Ascending aorta (tissue), 2 donors: ENCODE measurements around the gene SLC25A42. TPM values are rescaled to one million over a fixed set of nuclear protein-coding genes. Genes with fewer than 3 reads are reported as not detected.

Source experiments
- DNase-seq, 2 donors: peaks; one replicate each; pipeline ENCODE4 v3.0.0-alpha.2; 2019; ENCODE audit warnings: low spot score in 2 of 2
- H3K27ac ChIP-seq, 2 donors: fragments of 200-600 bp; sonication (generic); one replicate each; pipeline ENCODE4 v1.5.1; 2016 to 2017; ENCODE audit warnings: mild to moderate bottlenecking in 1 of 2
- H3K27me3 ChIP-seq: fragments of 200-600 bp; sonication (generic); one replicate; pipeline ENCODE4 v1.5.1; 2017
- H3K36me3 ChIP-seq, 2 donors: fragments of 200-600 bp; sonication (generic); one replicate each; pipeline ENCODE4 v1.5.1; 2016
- H3K4me1 ChIP-seq, 2 donors: fragments of 200-600 bp; sonication (generic); one replicate each; pipeline ENCODE4 v1.5.1; 2016 to 2017; ENCODE audit warnings: mild to moderate bottlenecking in 1 of 2
- H3K4me3 ChIP-seq, 2 donors: fragments of 200-600 bp; sonication (generic); one replicate each; pipeline ENCODE4 v1.5.1; 2016 to 2017; ENCODE audit warnings: mild to moderate bottlenecking in 1 of 2
- H3K9me3 ChIP-seq, 2 donors: fragments of 200-600 bp; sonication (generic); one replicate each; pipeline ENCODE4 v1.5.1; 2016
- intact Hi-C: fragments of 100-400 bp; cut with DNase I; formaldehyde crosslinking; loops from one replicate; pipeline ENCODE4 v1.15.1; 2023
- total RNA-seq: library from RNA; depleted of rRNA; stranded (reverse); fragments of >200 nt; gene quantifications from one replicate; pipeline ENCODE4 v1.1.0, GENCODE V29; 2016
- TF ChIP-seq, protein P1 (sequence below), 3 experiments: fragments of 200-600 bp in 2 of 3; fragments of 450-650 bp in 1 of 3; sonication (generic) in 2 of 3; IDR thresholded peaks; one replicate each; pipeline ENCODE4 v1.5.1; 2016 to 2019; ENCODE audit warnings: antibody characterized with exemption in 3 of 3, mild to moderate bottlenecking in 1 of 3, moderate library complexity in 1 of 3

SLC25A42 gene
- total RNA-seq, 1 donor from 2014 or later = 8.9 TPM

DNA sequence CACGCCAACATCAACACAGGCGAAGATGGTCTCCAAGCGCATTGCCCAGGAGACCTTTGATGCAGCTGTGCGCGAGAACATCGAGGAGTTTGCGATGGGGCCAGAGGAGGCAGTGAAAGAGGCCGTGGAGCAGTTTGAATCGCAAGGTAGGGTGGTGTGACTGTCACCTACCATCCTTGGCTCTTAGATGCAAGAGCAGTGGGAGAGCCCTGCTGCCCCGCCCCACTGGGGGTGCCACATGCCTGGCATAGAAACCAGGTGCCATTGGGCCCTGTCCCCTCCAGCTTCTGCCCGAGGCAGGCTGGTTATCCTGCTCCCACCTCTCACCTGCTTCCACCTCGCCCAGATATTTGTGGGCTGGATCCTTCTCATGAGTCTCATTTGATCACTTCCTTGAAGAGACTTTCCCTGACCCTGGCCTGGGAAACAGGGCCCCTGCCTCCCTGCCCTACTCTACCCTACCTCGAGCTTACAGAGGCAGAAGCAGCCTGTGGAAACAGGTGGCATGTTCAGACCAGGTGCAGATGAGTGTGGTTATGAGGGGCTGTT lies 21.0 kb upstream of the SLC25A42 start:
- DNase-seq = no peak
- TF ChIP-seq, protein P1, sequence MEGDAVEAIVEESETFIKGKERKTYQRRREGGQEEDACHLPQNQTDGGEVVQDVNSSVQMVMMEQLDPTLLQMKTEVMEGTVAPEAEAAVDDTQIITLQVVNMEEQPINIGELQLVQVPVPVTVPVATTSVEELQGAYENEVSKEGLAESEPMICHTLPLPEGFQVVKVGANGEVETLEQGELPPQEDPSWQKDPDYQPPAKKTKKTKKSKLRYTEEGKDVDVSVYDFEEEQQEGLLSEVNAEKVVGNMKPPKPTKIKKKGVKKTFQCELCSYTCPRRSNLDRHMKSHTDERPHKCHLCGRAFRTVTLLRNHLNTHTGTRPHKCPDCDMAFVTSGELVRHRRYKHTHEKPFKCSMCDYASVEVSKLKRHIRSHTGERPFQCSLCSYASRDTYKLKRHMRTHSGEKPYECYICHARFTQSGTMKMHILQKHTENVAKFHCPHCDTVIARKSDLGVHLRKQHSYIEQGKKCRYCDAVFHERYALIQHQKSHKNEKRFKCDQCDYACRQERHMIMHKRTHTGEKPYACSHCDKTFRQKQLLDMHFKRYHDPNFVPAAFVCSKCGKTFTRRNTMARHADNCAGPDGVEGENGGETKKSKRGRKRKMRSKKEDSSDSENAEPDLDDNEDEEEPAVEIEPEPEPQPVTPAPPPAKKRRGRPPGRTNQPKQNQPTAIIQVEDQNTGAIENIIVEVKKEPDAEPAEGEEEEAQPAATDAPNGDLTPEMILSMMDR (IDR thresholded peaks at IDR 0.05) = no peak
- Histone ChIP-seq H3K4me1 (no peaks in the 10 kb centered on the region), H3K9me3 (no peaks in the 10 kb centered on the region), H3K4me3 (no peak overlapping the region), H3K36me3 (peaks cover 4 to 18% of the 10 kb centered on the region in 2 donors), H3K27ac (no peak overlapping the region), H3K27me3 (no peaks in the 10 kb centered on the region)
- intact Hi-C loops = no loop called here

GRCh38 chr19:19043481-19043880 lies 20.3 kb upstream of the SLC25A42 start:
- no peak overlapping the region for H3K27ac ChIP-seq
- no peaks in the 10 kb centered on the region for H3K27me3 ChIP-seq
- no peaks in the 10 kb centered on the region for H3K9me3 ChIP-seq
- no peak overlapping the region for H3K4me3 ChIP-seq
- TF ChIP-seq, protein P1 (IDR thresholded peaks at IDR 0.05) = no peak
- intact Hi-C loops = no loop called here
- no peaks in the 10 kb centered on the region for H3K4me1 ChIP-seq
- H3K36me3 ChIP-seq = peaks cover 4 to 16% of the 10 kb centered on the region in 2 donors
- DNase-seq = no peak

DNA sequence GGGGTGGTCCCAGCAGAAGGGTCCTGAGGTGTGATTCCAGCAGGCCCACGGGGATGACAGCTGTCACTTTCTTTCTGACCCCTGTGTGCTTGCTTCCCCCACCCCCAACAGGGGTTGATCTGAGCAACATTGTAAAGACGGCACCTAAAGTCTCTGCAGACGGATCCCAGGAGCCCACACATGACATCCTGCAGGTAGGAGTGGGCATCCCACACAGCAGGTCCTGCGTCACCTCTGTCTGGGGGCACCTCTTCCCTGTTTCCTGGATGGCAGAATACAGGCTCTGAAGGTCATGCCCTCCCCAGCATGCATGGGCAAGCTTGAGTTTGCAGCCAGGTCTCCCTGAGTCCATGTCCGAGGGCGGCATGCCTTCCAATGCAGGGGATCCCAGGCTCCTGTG lies 19.9 kb upstream of the SLC25A42 start:
- H3K36me3 ChIP-seq = peaks cover 4 to 16% of the 10 kb centered on the region in 2 donors
- H3K4me3 ChIP-seq = no peak overlapping the region
- no peaks in the 10 kb centered on the region for H3K4me1 ChIP-seq
- no peaks in the 10 kb centered on the region for H3K27me3 ChIP-seq
- TF ChIP-seq, protein P1 (IDR thresholded peaks at IDR 0.05) = no peak
- DNase-seq = no peak
- no peak overlapping the region for H3K27ac ChIP-seq
- no peaks in the 10 kb centered on the region for H3K9me3 ChIP-seq
- intact Hi-C loops = no loop called here

- Histone ChIP-seq H3K36me3 (peaks cover 13 to 33% of the 10 kb centered on the region in 2 donors), H3K27ac (no peak overlapping the region), H3K9me3 (no peaks in the 10 kb centered on the region), H3K4me3 (no peak overlapping the region), H3K4me1 (no peaks in the 10 kb centered on the region), H3K27me3 (no peaks in the 10 kb centered on the region)
- no peak for DNase-seq
- intact Hi-C loops = no loop called here
- TF ChIP-seq, protein P1 (IDR thresholded peaks at IDR 0.05) = no peak
These were observed 14.4 kb upstream of the SLC25A42 start for GRCh38 chr19:19049406-19049805.

DNA sequence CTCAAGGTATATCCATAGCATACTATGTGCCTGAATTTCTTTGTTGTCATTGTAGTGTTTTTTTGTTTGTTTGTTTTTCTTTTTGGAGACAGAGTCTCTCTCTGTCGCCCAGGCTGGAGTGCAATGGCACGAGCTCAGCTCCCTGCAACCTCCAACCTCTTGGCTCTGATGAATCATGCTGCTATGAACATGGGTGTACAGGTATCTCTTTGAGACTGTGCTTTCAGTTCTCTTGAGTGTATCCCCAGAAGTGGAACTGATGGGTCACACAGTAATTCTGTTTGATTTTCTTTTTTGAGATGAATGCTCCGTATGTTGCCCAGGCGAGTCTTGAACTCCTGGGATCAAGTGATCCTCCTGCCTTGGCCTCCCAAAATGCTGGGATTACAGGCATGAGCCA lies 13.7 kb upstream of the SLC25A42 start:
- Histone ChIP-seq H3K9me3 (no peaks in the 10 kb centered on the region), H3K27me3 (no peaks in the 10 kb centered on the region), H3K27ac (no peak overlapping the region), H3K4me1 (no peaks in the 10 kb centered on the region), H3K36me3 (peaks cover 13 to 36% of the 10 kb centered on the region in 2 donors), H3K4me3 (no peak overlapping the region)
- no peak for DNase-seq
- TF ChIP-seq, protein P1 (IDR thresholded peaks at IDR 0.05) = no peak
- intact Hi-C loops = no loop called here

DNA sequence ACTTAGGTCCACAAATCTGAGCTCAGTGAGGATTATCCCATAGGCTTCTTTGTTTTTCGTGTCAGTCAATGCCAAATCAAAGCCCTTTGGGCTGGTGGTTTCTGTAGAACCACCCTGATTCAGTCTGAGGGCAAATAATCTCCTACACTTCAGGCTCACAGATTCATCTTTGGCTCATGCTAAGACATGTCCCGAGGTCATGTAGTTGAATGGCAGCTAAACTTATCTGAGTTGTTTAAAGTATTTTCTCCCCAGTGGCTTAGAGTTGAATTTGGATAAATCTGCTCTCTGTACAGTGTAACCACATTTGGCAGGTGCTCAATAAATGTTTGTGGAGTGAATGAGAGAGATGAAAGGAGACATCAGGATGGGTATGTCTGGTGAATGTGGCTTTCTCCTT lies 13.1 kb upstream of the SLC25A42 start:
- Histone ChIP-seq H3K4me1 (no peaks in the 10 kb centered on the region), H3K27me3 (no peaks in the 10 kb centered on the region), H3K9me3 (no peaks in the 10 kb centered on the region), H3K36me3 (peaks cover 16 to 42% of the 10 kb centered on the region in 2 donors), H3K4me3 (no peak overlapping the region), H3K27ac (no peak overlapping the region)
- no peak for DNase-seq
- intact Hi-C loops = no loop called here
- TF ChIP-seq, protein P1 (IDR thresholded peaks at IDR 0.05) = no peak
